A673 (cell line): ENCODE measurements around the gene TIMM10. TPM values are rescaled to one million over a fixed set of nuclear protein-coding genes. Genes with fewer than 3 reads are reported as not detected.

Source experiments
- BruUV-seq: library from RNA; stranded (reverse); fragments of 400-500 nt; replicated peaks from 2 replicates; lab custom pipeline; 2021; lab: Mats Ljungman, UMichigan
- CTCF ChIA-PET: fragments of 300-600 bp; sonication (Branson Sonifier 250); formaldehyde crosslinking; loops from one replicate; lab custom pipeline; 2022; ENCODE audit warnings: antibody characterized with exemption; lab: Charles Lee
- POLR2A ChIA-PET: fragments of 300-600 bp; sonication (Branson Sonifier 250); formaldehyde crosslinking; loops from one replicate; lab custom pipeline; 2022; ENCODE audit warnings: antibody characterized with exemption; ENCODE audit not compliant: low non-redundant PET; lab: Charles Lee
- DNase-seq: peaks from one replicate; pipeline ENCODE4 v3.0.0-alpha.2; 2015; ENCODE audit warnings: low spot score
- H3K27ac ChIP-seq: fragments of 200-600 bp; sonication (generic); 2 replicates; pipeline ENCODE4 v1.5.1; 2016; ENCODE audit warnings: mixed run types, low read depth, mild to moderate bottlenecking, mixed read lengths, antibody characterized with exemption, low read length; ENCODE audit not compliant: poor library complexity, severe bottlenecking
- H3K27me3 ChIP-seq: fragments of 200-600 bp; sonication (generic); replicated peaks from 2 replicates; pipeline ENCODE4 v1.6.1; 2017; ENCODE audit warnings: mixed run types, low read depth, mild to moderate bottlenecking, mixed read lengths, antibody characterized with exemption, low read length; ENCODE audit not compliant: insufficient read depth, poor library complexity
- H3K36me3 ChIP-seq: fragments of 200-600 bp; sonication (generic); 2 replicates; pipeline ENCODE4 v1.6.1; 2016; ENCODE audit warnings: mixed run types, mild to moderate bottlenecking, mixed read lengths, antibody characterized with exemption, low read length; ENCODE audit not compliant: insufficient read depth, poor library complexity, severe bottlenecking
- H3K4me1 ChIP-seq: fragments of 200-600 bp; sonication (generic); 2 replicates; pipeline ENCODE4 v1.6.1; 2017; ENCODE audit warnings: mixed run types, mild to moderate bottlenecking, mixed read lengths, antibody characterized with exemption, low read length; ENCODE audit not compliant: insufficient read depth, poor library complexity, severe bottlenecking
- H3K4me3 ChIP-seq: fragments of 200-600 bp; sonication (generic); 2 replicates; pipeline ENCODE4 v1.5.1; 2016; ENCODE audit warnings: low read depth, mixed run types, mild to moderate bottlenecking, mixed read lengths, low read length; ENCODE audit not compliant: poor library complexity, severe bottlenecking
- H3K9me3 ChIP-seq: fragments of 200-600 bp; sonication (generic); 2 replicates; pipeline ENCODE4 v1.6.1; 2016; ENCODE audit warnings: mixed run types, low read depth, mild to moderate bottlenecking, mixed read lengths, antibody characterized with exemption, low read length; ENCODE audit not compliant: poor library complexity, severe bottlenecking
- CTCF ChIP-seq: fragments of 300-800, 200-600 bp; sonication (generic); conservative IDR thresholded peaks from 2 replicates; pipeline ENCODE4 v1.5.1; 2017; ENCODE audit warnings: low read depth, mild to moderate bottlenecking, antibody characterized with exemption, low read length, moderate library complexity, mixed read lengths
- EZH2 ChIP-seq: fragments of 200-600 bp; sonication (generic); IDR thresholded peaks from 2 replicates; pipeline ENCODE4 v1.6.1; 2017; ENCODE audit warnings: borderline replicate concordance, low read depth, mild to moderate bottlenecking, mixed read lengths, antibody characterized with exemption, low read length; ENCODE audit not compliant: poor library complexity, severe bottlenecking
- intact Hi-C: fragments of 100-400 bp; cut with micrococcal nuclease; formaldehyde crosslinking; loops from one replicate; pipeline ENCODE4 v1.10.0; 2022; ENCODE audit not compliant: unreplicated experiment
- total RNA-seq: library from RNA; stranded (reverse); gene quantifications from 2 replicates; pipeline ENCODE4 v1.2.3, GENCODE V29; 2021

Gene TIMM10
- total RNA-seq, 1 experiment from 2014 or later: 176 TPM

GRCh38 chr11:57490456-57491248 lies 39.9 kb downstream of the TIMM10 start:
- no peak overlapping the region for H3K4me3 ChIP-seq
- H3K36me3 ChIP-seq: no peaks in the 10 kb centered on the region
- intact Hi-C loops: loop anchor here (10.0 kb wide), 1 partner anchor 154 kb away; the partner anchor contains the start of gene YPEL4
- BruUV-seq: no TSS peak
- no peak for DNase-seq
- no peaks in the 10 kb centered on the region for H3K4me1 ChIP-seq
- ChIA-PET CTCF (interaction anchor here (0.7 to 1.4 kb wide), 5 partner anchors 9 to 154 kb away, joined by 4 to 8 read pairs (median 6); no protein-coding TSS in a partner anchor), POLR2A (no interaction called here)
- TF ChIP-seq EZH2 (no peak), CTCF (no peak)
- H3K9me3 ChIP-seq: no peaks in the 10 kb centered on the region
- H3K27ac ChIP-seq: no peak overlapping the region
- H3K27me3 ChIP-seq: no peaks in the 10 kb centered on the region

- Histone ChIP-seq H3K9me3 (no peaks in the 10 kb centered on the region), H3K4me1 (peaks cover 3% of the 10 kb centered on the region), H3K27me3 (no peaks in the 10 kb centered on the region), H3K4me3 (no peak overlapping the region), H3K36me3 (no peaks in the 10 kb centered on the region), H3K27ac (no peak overlapping the region)
- POLR2A ChIA-PET: interaction anchor here (0.6 kb wide), 1 partner anchor 17 kb away, joined by 4 read pairs; no protein-coding TSS in a partner anchor
- no TSS peak for BruUV-seq
- no peak for DNase-seq
- intact Hi-C loops: no loop called here
- CTCF ChIA-PET: no interaction called here
- TF ChIP-seq EZH2 (no peak), CTCF (no peak)
Observed at GRCh38 chr11:57487920-57488659, 42.5 kb downstream of the TIMM10 start.

GRCh38 chr11:57487021-57487778 lies 43.4 kb downstream of the TIMM10 start:
- Histone ChIP-seq H3K9me3 (no peaks in the 10 kb centered on the region), H3K27ac (no peak overlapping the region), H3K36me3 (no peaks in the 10 kb centered on the region), H3K27me3 (no peaks in the 10 kb centered on the region), H3K4me3 (no peak overlapping the region), H3K4me1 (peaks cover 10% of the 10 kb centered on the region)
- no peak for DNase-seq
- intact Hi-C loops: no loop called here
- no TSS peak for BruUV-seq
- CTCF ChIA-PET: no interaction called here
- no peak for TF ChIP-seq EZH2
- TF ChIP-seq CTCF: no peak
- POLR2A ChIA-PET: no interaction called here
